Measurements from ENCODE around the gene CPM. TPM values are rescaled to one million over a fixed set of nuclear protein-coding genes. Genes with fewer than 3 reads are reported as not detected.
"Not testable (repeated sequence)": the region's sequence is repeated elsewhere in the genome, so short reads cannot be mapped to it uniquely, and the experiment has no call there.

The CPM gene
- total RNA-seq, 1 donor from 2014 or later = 55.0 TPM

- no peaks in the 10 kb centered on the region for H3K9me3 Mint-ChIP-seq
- peak overlapping the region; percentile 65 for H3K4me3 Mint-ChIP-seq
- peaks cover 56% of the 10 kb centered on the region for H3K36me3 Mint-ChIP-seq (ENCODE audit: low read depth)
- peaks cover 69% of the 10 kb centered on the region for H3K4me1 Mint-ChIP-seq (ENCODE audit: low read depth)
- H3K27me3 Mint-ChIP-seq (ENCODE audit: insufficient read depth) = no peaks in the 10 kb centered on the region
- DNase-seq (ENCODE audit: low spot score) = no peak
- peak overlapping the region; percentile 11 for H3K27ac Mint-ChIP-seq
- intact Hi-C loops (cut with micrococcal nuclease) = no loop called here
Measured at GRCh38 chr12:68815928-68816800, 116.8 kb downstream of the CPM start.

DNA sequence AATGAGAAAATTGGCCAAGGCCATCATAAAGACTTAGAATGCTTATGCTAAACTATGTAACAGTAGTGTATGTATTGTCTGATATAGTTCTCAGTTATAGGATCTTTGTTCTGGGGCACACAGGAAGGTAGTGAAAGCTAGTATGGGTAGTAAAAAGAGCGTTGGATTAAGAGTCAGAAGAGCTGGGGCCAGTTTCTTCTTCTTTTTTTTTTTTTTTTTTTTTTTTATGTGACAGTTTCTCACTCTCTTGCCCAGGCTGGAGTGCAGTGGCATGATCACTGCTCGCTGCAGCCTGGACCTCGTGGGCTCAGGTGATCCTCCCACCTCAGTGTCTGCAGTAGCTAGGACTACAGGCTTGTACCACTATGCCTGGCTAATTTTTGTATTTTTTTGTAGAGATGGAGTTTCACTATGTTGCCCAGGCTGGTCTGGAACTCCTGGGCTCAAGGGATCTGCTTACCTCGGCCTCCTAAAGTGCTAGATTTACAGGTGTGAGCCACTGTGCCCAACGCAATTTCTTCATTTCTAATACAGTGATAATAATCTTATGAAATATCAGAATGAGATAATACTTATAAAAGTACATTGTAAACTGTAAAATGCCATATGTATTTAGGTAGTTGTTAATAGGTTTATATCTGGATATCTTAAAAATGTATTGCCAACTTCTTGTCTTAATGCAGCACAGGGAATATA lies 117.6 kb downstream of the CPM start:
- H3K27ac Mint-ChIP-seq = peak overlapping the region; percentile 1
- peaks cover 71% of the 10 kb centered on the region for H3K4me1 Mint-ChIP-seq (ENCODE audit: low read depth)
- H3K27me3 Mint-ChIP-seq (ENCODE audit: insufficient read depth) = no peaks in the 10 kb centered on the region
- peak overlapping the region; percentile 23 for H3K4me3 Mint-ChIP-seq
- intact Hi-C loops (cut with micrococcal nuclease) = no loop called here
- DNase-seq (ENCODE audit: low spot score) = no peak
- no peaks in the 10 kb centered on the region for H3K9me3 Mint-ChIP-seq
- peaks cover 57% of the 10 kb centered on the region for H3K36me3 Mint-ChIP-seq (ENCODE audit: low read depth)

DNA sequence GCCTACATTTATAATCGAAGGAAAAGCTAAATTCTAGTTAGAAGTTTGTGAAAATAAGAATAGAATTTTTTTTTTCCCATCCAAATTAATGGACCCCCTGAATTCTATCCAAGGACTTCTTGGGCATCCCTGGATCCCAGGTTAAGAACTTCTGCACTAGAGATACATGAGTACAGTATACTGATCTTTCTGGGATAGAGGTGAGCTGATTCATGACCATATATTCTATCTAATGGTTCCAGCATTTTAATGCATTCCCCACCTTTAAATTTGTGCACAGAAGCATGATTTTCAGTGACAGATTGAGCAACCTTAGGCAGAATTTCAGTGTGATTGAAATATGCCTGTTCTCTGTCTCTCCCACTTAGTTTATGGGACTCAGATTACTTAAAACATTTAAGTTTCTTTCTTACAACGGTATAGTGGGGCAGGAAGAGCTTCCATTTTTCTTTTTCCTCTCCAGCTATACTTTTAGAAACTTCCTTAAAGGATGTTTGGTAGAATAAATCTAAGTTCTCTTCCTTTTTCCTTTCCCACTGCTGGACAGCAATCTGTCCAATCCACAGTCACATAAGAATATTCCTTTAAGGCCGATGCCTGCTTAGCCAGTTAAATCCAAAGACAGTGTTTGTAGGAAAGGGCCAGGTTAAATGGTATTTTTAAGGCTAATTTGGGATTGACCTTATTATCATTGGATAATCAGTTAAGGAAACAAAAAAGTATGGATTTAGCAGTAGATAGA lies 118.3 kb downstream of the CPM start:
- intact Hi-C loops (cut with micrococcal nuclease) = no loop called here
- H3K4me3 Mint-ChIP-seq = peak overlapping the region; percentile 23
- no peaks in the 10 kb centered on the region for H3K9me3 Mint-ChIP-seq
- no peak for DNase-seq (ENCODE audit: low spot score)
- H3K4me1 Mint-ChIP-seq (ENCODE audit: low read depth) = peaks cover 65% of the 10 kb centered on the region
- peaks cover 57% of the 10 kb centered on the region for H3K36me3 Mint-ChIP-seq (ENCODE audit: low read depth)
- H3K27ac Mint-ChIP-seq = peak overlapping the region; percentile 1
- H3K27me3 Mint-ChIP-seq (ENCODE audit: insufficient read depth) = no peaks in the 10 kb centered on the region

- Mint-ChIP-seq H3K9me3 (no peaks in the 10 kb centered on the region), H3K27ac (no peak overlapping the region), H3K27me3 (ENCODE audit: insufficient read depth) (peaks cover 2% of the 10 kb centered on the region), H3K36me3 (ENCODE audit: low read depth) (peaks cover 59% of the 10 kb centered on the region), H3K4me3 (peak overlapping the region; percentile 46), H3K4me1 (ENCODE audit: low read depth) (peaks cover 64% of the 10 kb centered on the region)
- DNase-seq (ENCODE audit: low spot score) = no peak
- intact Hi-C loops (cut with micrococcal nuclease) = no loop called here
Measured at GRCh38 chr12:68813242-68813593, 119.8 kb downstream of the CPM start.

GRCh38 chr12:68812553-68813241 lies 120.3 kb downstream of the CPM start:
- Mint-ChIP-seq H3K4me3 (peak overlapping the region; percentile 46), H3K36me3 (ENCODE audit: low read depth) (peaks cover 59% of the 10 kb centered on the region)

DNA sequence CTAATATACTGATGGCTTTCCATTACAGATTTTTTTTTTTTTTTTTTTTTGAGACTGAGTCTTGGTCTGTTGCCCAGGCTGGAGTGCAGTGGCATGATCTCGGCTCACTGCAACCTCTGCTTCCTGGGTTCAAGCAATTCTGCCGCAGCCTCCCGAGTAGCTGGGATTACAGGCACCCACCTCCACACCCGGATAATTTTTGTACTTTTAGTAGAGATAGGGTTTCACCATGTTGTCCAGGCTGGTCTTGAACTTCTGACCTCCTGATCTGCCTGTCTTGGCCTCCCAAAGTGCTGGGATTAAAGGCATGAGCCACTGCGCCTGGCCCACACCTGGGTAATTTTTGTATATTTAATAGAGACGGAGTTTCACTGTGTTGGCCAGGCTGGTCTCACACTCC lies 121.4 kb downstream of the CPM start:
- H3K4me3 Mint-ChIP-seq = peak overlapping the region; percentile 83
- DNase-seq (ENCODE audit: low spot score); H3K9me3 Mint-ChIP-seq; H3K27me3 Mint-ChIP-seq (ENCODE audit: insufficient read depth); H3K27ac Mint-ChIP-seq; intact Hi-C loops (cut with micrococcal nuclease): not testable (repeated sequence)
- peaks cover 54% of the 10 kb centered on the region for H3K36me3 Mint-ChIP-seq (ENCODE audit: low read depth)
- peaks cover 57% of the 10 kb centered on the region for H3K4me1 Mint-ChIP-seq (ENCODE audit: low read depth)

More at GRCh38 chr12:68812553-68813241, 120.3 kb downstream of the CPM start:
- intact Hi-C loops (cut with micrococcal nuclease) = no loop called here
- no peak for DNase-seq (ENCODE audit: low spot score)
- peak overlapping the region; percentile 37 for H3K27ac Mint-ChIP-seq
- no peaks in the 10 kb centered on the region for H3K9me3 Mint-ChIP-seq
- H3K27me3 Mint-ChIP-seq (ENCODE audit: insufficient read depth) = peaks cover 2% of the 10 kb centered on the region
- H3K4me1 Mint-ChIP-seq (ENCODE audit: low read depth) = peaks cover 64% of the 10 kb centered on the region

DNA sequence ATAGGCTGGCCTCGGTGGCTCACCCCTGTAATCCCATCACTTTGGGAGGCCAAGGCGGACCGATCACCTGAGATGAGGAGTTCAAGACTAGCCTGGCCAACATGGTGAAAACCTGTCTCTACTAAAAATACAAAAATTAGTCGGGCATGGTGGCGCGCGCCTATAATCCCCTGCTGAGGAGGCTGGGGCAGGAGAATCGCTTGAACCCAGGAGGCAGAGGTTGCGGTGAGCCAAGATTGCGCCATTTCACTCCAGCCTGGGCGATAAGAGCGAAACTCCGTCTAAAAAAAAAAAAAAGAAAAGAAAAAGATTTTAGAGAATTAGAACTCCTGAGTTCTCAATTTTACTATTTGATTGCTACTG lies 123.0 kb downstream of the CPM start:
- peaks cover 54% of the 10 kb centered on the region for H3K4me1 Mint-ChIP-seq (ENCODE audit: low read depth)
- peak overlapping the region; percentile 97 for H3K4me3 Mint-ChIP-seq
- DNase-seq (ENCODE audit: low spot score); intact Hi-C loops (cut with micrococcal nuclease); H3K9me3 Mint-ChIP-seq; H3K27me3 Mint-ChIP-seq (ENCODE audit: insufficient read depth): not testable (repeated sequence)
- H3K27ac Mint-ChIP-seq = peak overlapping the region; percentile 99
- H3K36me3 Mint-ChIP-seq (ENCODE audit: low read depth) = peaks cover 50% of the 10 kb centered on the region

- peak overlapping the region; percentile 97 for H3K4me3 Mint-ChIP-seq
- H3K9me3 Mint-ChIP-seq = no peaks in the 10 kb centered on the region
- peaks cover 48% of the 10 kb centered on the region for H3K4me1 Mint-ChIP-seq (ENCODE audit: low read depth)
- intact Hi-C loops (cut with micrococcal nuclease) = loop anchor here (1.0 to 10.0 kb wide), 7 partner anchors 21 to 1175 kb away; partner anchors contain the start of gene CCT2
- H3K27ac Mint-ChIP-seq = peak overlapping the region; percentile 99
- peaks cover 2% of the 10 kb centered on the region for H3K27me3 Mint-ChIP-seq (ENCODE audit: insufficient read depth)
- H3K36me3 Mint-ChIP-seq (ENCODE audit: low read depth) = peaks cover 46% of the 10 kb centered on the region
- no peak for DNase-seq (ENCODE audit: low spot score)
Measured at GRCh38 chr12:68809190-68810026, 123.6 kb downstream of the CPM start.

- Mint-ChIP-seq H3K36me3 (ENCODE audit: low read depth) (peaks cover 42% of the 10 kb centered on the region), H3K27me3 (ENCODE audit: insufficient read depth) (peaks cover 2% of the 10 kb centered on the region), H3K9me3 (no peaks in the 10 kb centered on the region), H3K4me1 (ENCODE audit: low read depth) (peaks cover 42% of the 10 kb centered on the region), H3K4me3 (peak overlapping the region; percentile 97), H3K27ac (peak overlapping the region; percentile 99)
- peak; percentile 68 for DNase-seq (ENCODE audit: low spot score)
- intact Hi-C loops (cut with micrococcal nuclease) = loop anchor here (1.0 to 10.0 kb wide), 10 partner anchors 22 to 1174 kb away; partner anchors contain the start of genes CCT2, CPSF6 and MDM1
Measured at GRCh38 chr12:68808388-68809189, 124.4 kb downstream of the CPM start.

DNA sequence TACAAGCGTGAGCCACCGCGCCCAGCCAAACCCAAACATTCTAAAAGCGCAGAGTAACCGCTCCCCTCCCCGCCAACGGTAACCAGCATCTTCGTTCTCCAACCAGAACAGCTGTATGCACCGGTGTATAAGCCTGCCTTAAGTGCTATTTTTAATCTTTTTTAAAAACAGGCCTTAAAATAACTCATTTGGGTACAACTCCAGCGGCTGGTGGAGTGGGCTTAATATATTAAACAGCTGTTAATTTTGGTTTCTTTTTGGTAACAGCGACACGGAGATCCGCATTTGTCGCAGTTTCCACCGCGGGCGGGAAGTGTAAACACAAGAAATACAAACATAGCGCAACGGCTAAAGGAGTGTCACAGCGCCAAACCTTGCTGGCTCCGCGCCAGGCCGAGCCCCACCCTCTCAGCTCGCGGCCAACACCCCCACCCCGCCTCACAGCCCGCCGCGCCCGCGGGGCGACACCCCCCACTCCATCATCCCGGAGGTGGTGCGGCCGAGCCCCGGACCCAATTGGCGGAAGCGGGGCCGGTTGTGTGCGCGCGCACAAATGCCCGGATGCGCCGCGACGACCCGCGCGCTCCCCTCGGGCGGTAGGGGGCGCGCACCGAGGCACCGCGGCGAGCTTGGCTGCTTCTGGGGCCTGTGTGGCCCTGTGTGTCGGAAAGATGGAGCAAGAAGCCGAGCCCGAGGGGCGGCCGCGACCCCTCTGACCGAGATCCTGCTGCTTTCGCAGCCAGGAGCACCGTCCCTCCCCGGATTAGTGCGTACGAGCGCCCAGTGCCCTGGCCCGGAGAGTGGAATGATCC lies 125.2 kb downstream of the CPM start, which contains the start of gene MDM2:
TSS of gene MDM2 (plus strand) at position 602 of the 812 bp plus-strand sequence. CDS start 301 bp downstream, outside the sequence.
- intact Hi-C loops (cut with micrococcal nuclease) = loop anchor here (1.0 to 10.0 kb wide), 17 partner anchors 15 to 1173 kb away; partner anchors contain the start of genes CCT2, CPSF6, MDM1 and NUP107
- H3K4me3 Mint-ChIP-seq = peak within 1 kb of the TSS; percentile 97
- peaks cover 34% of the 10 kb centered on the region for H3K36me3 Mint-ChIP-seq (ENCODE audit: low read depth)
- H3K4me1 Mint-ChIP-seq (ENCODE audit: low read depth) = peaks cover 34% of the 10 kb centered on the region
- peaks cover 2% of the 10 kb centered on the region for H3K27me3 Mint-ChIP-seq (ENCODE audit: insufficient read depth)
- no peaks in the 10 kb centered on the region for H3K9me3 Mint-ChIP-seq
- H3K27ac Mint-ChIP-seq = peak within 1 kb of the TSS; percentile 99
- DNase-seq (ENCODE audit: low spot score) = peak; percentile 98
